HepG2 (cell line): ENCODE measurements around the gene PRR29. TPM values are rescaled to one million over a fixed set of nuclear protein-coding genes. Genes with fewer than 3 reads are reported as not detected.

ENCODE experiments used
- ATAC-seq: fragments of 200-7000 bp; cut with Tn5 transposase; 3 replicates; pipeline ENCODE4 v1.9.1; 2020; ENCODE audit warnings: mild to moderate bottlenecking, moderate library complexity
- BruUV-seq: library from RNA; stranded (reverse); fragments of 400-500 nt; replicated peaks from 2 replicates; lab custom pipeline; 2021; lab: Mats Ljungman, UMichigan
- CTCF ChIA-PET: fragments of 300-600 bp; formaldehyde crosslinking; extraction: SDS; loops from one replicate; lab custom pipeline; 2021; ENCODE audit warnings: low total read pairs, inconsistent platforms, low intra/inter-chr PET ratio; lab: Yijun Ruan, JAX
- POLR2A ChIA-PET: fragments of 350-600 bp; sonication (Branson Sonifier 250); formaldehyde crosslinking; loops from one replicate; lab custom pipeline; 2020; ENCODE audit warnings: antibody characterized with exemption, inconsistent platforms; lab: Yijun Ruan, JAX
- DNase-seq: peaks from one replicate; pipeline ENCODE4 v3.0.0-alpha.2; 2015; ENCODE audit warnings: low spot score
- FAIRE-seq: peaks from 3 replicates; lab custom pipeline; 2011; peaks lifted over from hg19 to GRCh38; lab: Jason Lieb, UNC
- H2AFZ ChIP-seq: one replicate; pipeline ENCODE4 v1.6.1; 2011; ENCODE audit warnings: low read length, inconsistent platforms
- H3K27ac ChIP-seq: fragments of 300-600 bp; 3 replicates; pipeline ENCODE4 v1.8.0; 2011; ENCODE audit warnings: mixed run types, mild to moderate bottlenecking, mixed read lengths, low read length, inconsistent platforms; ENCODE audit not compliant: insufficient read depth; ENCODE audit errors: extremely low read length
- H3K27me3 ChIP-seq, 2 experiments: fragments of 200-600 bp in 1 of 2; 2 replicates in 1 of 2; 3 replicates in 1 of 2; pipeline versions ENCODE4 v1.6.0 to v1.8.0; 2011; ENCODE audit warnings: low read length in 2 of 2, mild to moderate bottlenecking in 2 of 2, moderate library complexity in 2 of 2, inconsistent platforms in 1 of 2; ENCODE audit not compliant: insufficient read depth in 2 of 2, control insufficient read depth in 1 of 2
- H3K36me3 ChIP-seq, 2 experiments: fragments of 200-600 bp in 1 of 2; replicated peaks in 1 of 2; 2 replicates in 1 of 2; 3 replicates in 1 of 2; pipeline versions ENCODE4 v1.5.1 to v1.8.0; 2011; ENCODE audit warnings: low read length in 2 of 2, inconsistent platforms in 1 of 2; ENCODE audit not compliant: insufficient read depth in 2 of 2, control insufficient read depth in 1 of 2
- H3K4me1 ChIP-seq: 2 replicates; pipeline ENCODE4 v1.5.1; 2012; ENCODE audit warnings: low read length, inconsistent platforms; ENCODE audit not compliant: insufficient read depth
- H3K4me2 ChIP-seq: 2 replicates; pipeline ENCODE4 v1.6.0; 2011; ENCODE audit warnings: low read depth, low read length, inconsistent platforms
- H3K4me3 ChIP-seq, 3 experiments: fragments of 200-600 bp in 1 of 3; sonication (generic), shearing (Covaris generic) in 1 of 3; replicated peaks in 1 of 3; 2 replicates each; pipeline ENCODE4 v1.5.1; 2011 to 2016; ENCODE audit warnings: low read length in 3 of 3, inconsistent platforms in 2 of 3, low read depth in 2 of 3, mild to moderate bottlenecking in 2 of 3, control low read depth in 1 of 3, mixed read lengths in 1 of 3; ENCODE audit not compliant: insufficient read depth in 1 of 3
- H3K79me2 ChIP-seq: one replicate; pipeline ENCODE4 v1.6.1; 2011; ENCODE audit warnings: low read length, inconsistent platforms; ENCODE audit not compliant: insufficient read depth
- H3K9ac ChIP-seq: 2 replicates; pipeline ENCODE4 v1.6.0; 2011; ENCODE audit warnings: mild to moderate bottlenecking, low read depth, low read length, inconsistent platforms; ENCODE audit not compliant: insufficient read depth
- H3K9me3 ChIP-seq: 2 replicates; pipeline ENCODE4 v1.5.1; 2012; ENCODE audit warnings: mild to moderate bottlenecking, low read length
- H4K20me1 ChIP-seq: 2 replicates; pipeline ENCODE4 v1.6.0; 2011; ENCODE audit warnings: inconsistent platforms, mild to moderate bottlenecking, low read length, moderate library complexity; ENCODE audit not compliant: insufficient read depth
- ATF1 ChIP-seq: IDR thresholded peaks from 2 replicates; pipeline ENCODE4 v1.6.1; 2016; ENCODE audit warnings: mild to moderate bottlenecking, control low read depth
- CEBPG ChIP-seq: IDR thresholded peaks from 2 replicates; pipeline ENCODE4 v1.6.1; 2016
- CREB1 ChIP-seq, 2 experiments: fragments of 450-650 bp in 1 of 2; IDR thresholded peaks; 2 replicates each; pipeline ENCODE4 v1.6.1; 2016 to 2017; ENCODE audit warnings: control low read depth in 1 of 2, mild to moderate bottlenecking in 1 of 2, missing compliant biosample characterization in 1 of 2, missing genetic modification characterization in 1 of 2
- GABPB1 ChIP-seq: IDR thresholded peaks from 2 replicates; pipeline ENCODE4 v1.6.1; 2016; ENCODE audit warnings: mild to moderate bottlenecking, missing genetic modification reagents, moderate library complexity, missing compliant biosample characterization
- KDM5B ChIP-seq: sonication (generic); formaldehyde crosslinking; IDR thresholded peaks from 2 replicates; pipeline ENCODE4 v1.4.0; 2020; ENCODE audit warnings: missing genetic modification reagents, mild to moderate bottlenecking, borderline replicate concordance
- ZMYM3 ChIP-seq: sonication (generic); formaldehyde crosslinking; IDR thresholded peaks from 2 replicates; pipeline ENCODE4 v1.5.1; 2020; ENCODE audit warnings: mild to moderate bottlenecking, missing genetic modification reagents
- ZNF263 ChIP-seq: sonication (generic); formaldehyde crosslinking; IDR thresholded peaks from 2 replicates; pipeline ENCODE4 v1.4.0; 2020; ENCODE audit warnings: missing genetic modification reagents
- ZNF275 ChIP-seq: sonication (generic); formaldehyde crosslinking; IDR thresholded peaks from 2 replicates; pipeline ENCODE4 v1.8.0; 2022; ENCODE audit warnings: missing genetic modification reagents, mild to moderate bottlenecking, inconsistent platforms, borderline replicate concordance
- ZNF350 ChIP-seq: sonication (generic); formaldehyde crosslinking; IDR thresholded peaks from 2 replicates; pipeline ENCODE4 v1.4.0; 2020; ENCODE audit warnings: mild to moderate bottlenecking, low read depth, missing genetic modification reagents, borderline replicate concordance
- ZNF501 ChIP-seq: sonication (generic); formaldehyde crosslinking; IDR thresholded peaks from 2 replicates; pipeline ENCODE4 v1.5.1; 2020; ENCODE audit warnings: mild to moderate bottlenecking, moderate library complexity, missing genetic modification reagents
- ZNF547 ChIP-seq: sonication (generic); formaldehyde crosslinking; IDR thresholded peaks from 2 replicates; pipeline ENCODE4 v1.5.1; 2020; ENCODE audit warnings: mild to moderate bottlenecking, missing genetic modification reagents
- ZNF672 ChIP-seq: sonication (generic); formaldehyde crosslinking; IDR thresholded peaks from 2 replicates; pipeline ENCODE4 v1.8.1; 2022; ENCODE audit warnings: missing genetic modification reagents
- ZNF749 ChIP-seq: sonication (generic); formaldehyde crosslinking; IDR thresholded peaks from 2 replicates; pipeline ENCODE4 v1.8.0; 2022; ENCODE audit warnings: mild to moderate bottlenecking, missing genetic modification reagents, moderate library complexity, borderline replicate concordance
- ZNF891 ChIP-seq: sonication (generic); formaldehyde crosslinking; IDR thresholded peaks from 2 replicates; pipeline ENCODE4 v1.5.0; 2020; ENCODE audit warnings: mild to moderate bottlenecking, missing genetic modification reagents
- ZXDC ChIP-seq: sonication (generic); formaldehyde crosslinking; IDR thresholded peaks from 2 replicates; pipeline ENCODE4 v1.5.0; 2020; ENCODE audit warnings: mild to moderate bottlenecking, missing genetic modification reagents
- WGBS: methylation state at CpG from one replicate; pipeline ENCODE4 v1.1.6; 2017; ENCODE audit warnings: low lambda C conversion rate; 5-methylcytosine and 5-hydroxymethylcytosine counted together
- in situ Hi-C: cut with HindIII; loops from 2 replicates; pipeline ENCODE4 v1.10.0; 2017; ENCODE audit warnings: low pct_unique_long_range_greater_than_20kb; ENCODE audit not compliant: extremely low pct_ligation_motif_present
- intact Hi-C: fragments of 100-400 bp; cut with micrococcal nuclease; formaldehyde crosslinking; loops from one replicate; pipeline ENCODE4 v1.10.0; 2022; ENCODE audit not compliant: unreplicated experiment
- polyA plus RNA-seq, 8 experiments: library from polyadenylated mRNA; depleted of rRNA in 3 of 8; stranded (reverse) in 7 of 8; unstranded in 1 of 8; fragments of >200 nt; fragmentation: Illumina TruSeq in 4 of 8; extraction: Trizol in 4 of 8; gene quantifications; 2 replicates each; pipeline versions ENCODE4 v1.2.1 to v1.2.3, GENCODE V29; 2011 to 2016; ENCODE audit warnings: low read depth in 4 of 8, missing spikeins in 1 of 8, mixed read lengths in 1 of 8; ENCODE audit not compliant: insufficient read depth in 1 of 8
- total RNA-seq, 5 experiments: library from RNA; depleted of rRNA; stranded (reverse); fragments of >200 nt; fragmentation: Illumina TruSeq; extraction: Trizol; gene quantifications; 2 replicates each; pipeline ENCODE4 v1.2.3, GENCODE V29; 2016; ENCODE audit warnings: low read depth in 1 of 5
- TF ChIP-seq, protein P1 (sequence below): sonication (generic); formaldehyde crosslinking; IDR thresholded peaks from 2 replicates; pipeline ENCODE4 v1.4.0; 2020; ENCODE audit warnings: missing genetic modification reagents, mild to moderate bottlenecking, borderline replicate concordance

PRR29 gene
- total and polyA plus RNA-seq, 2 of the 13 experiments (the other 11 are each of a cell fraction or from before 2014, with no cell fraction given) = 0.07 to 0.20 TPM

DNA sequence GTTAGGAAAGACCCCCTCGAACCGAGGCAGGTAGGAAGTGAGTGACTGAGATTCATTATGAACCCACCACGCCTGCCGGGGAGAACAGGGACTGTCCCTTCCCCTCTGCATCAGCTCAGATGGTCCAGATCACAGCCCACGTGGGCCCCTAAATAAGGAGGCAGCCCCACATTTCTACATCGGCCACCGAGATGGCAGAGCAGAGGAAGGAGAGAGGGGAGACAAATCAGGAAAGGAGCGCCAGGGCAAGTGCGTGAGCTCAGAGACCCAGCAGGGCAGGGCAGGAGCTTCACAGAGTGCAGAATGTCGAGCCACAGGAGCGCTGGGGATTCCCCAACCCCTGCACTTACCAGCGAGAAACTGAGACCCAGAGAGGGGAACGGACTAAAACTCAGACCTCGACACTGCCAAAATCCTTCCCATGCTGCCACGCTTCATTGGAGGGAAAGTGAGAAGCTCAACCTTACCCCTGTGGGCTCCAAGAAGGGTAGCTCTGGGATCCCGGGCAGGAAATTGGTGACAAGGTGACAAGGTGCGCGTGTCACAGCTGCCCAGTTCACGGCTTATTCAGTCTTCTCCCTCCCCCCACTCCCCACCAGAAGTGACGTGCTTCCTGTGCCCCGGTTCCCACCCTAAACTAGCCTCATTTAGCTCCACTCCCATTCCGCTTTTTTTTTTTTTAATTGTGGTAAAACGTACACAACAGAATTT is 22.1 kb downstream of the PRR29 start, which contains the start of gene ICAM2:
Gene ICAM2 (minus strand): TSS at position 578 of the 711 bp plus-strand sequence. CDS start 13,942 bp downstream, outside the sequence.
- peak within 1 kb of the TSS; percentile 98 for H3K4me2 ChIP-seq
- ATAC-seq (peak; percentile 68), DNase-seq (no peak), FAIRE-seq (no peak)
- BruUV-seq = no TSS peak
- in situ Hi-C loops (no loop called here), intact Hi-C loops (no loop called here)
- H3K4me3 ChIP-seq = peak within 1 kb of the TSS; percentile 50 to 77 (median 60)
- H3K9ac ChIP-seq = peak within 1 kb of the TSS; percentile 56; the same call in 1 of the 2 replicates
- 25% methylated on average over 22 of the region's 23 CpGs for WGBS
- H3K27ac ChIP-seq = no peak within 1 kb of the TSS
- H3K9me3 ChIP-seq = no peaks in the 10 kb centered on the region
- ChIA-PET POLR2A (interaction anchor here (0.5 to 2.4 kb wide), 2 partner anchors 63 to 125 kb away, joined by 3 to 12 read pairs; no protein-coding TSS in a partner anchor), CTCF (no interaction called here)
- no peaks in the 10 kb centered on the region for H4K20me1 ChIP-seq
- H3K4me1 ChIP-seq = peaks cover 39% of the 10 kb centered on the region
- H3K27me3 ChIP-seq = no peaks in the 10 kb centered on the region; a peak in 1 of 5 replicates
- no peaks in the 10 kb centered on the region for H3K79me2 ChIP-seq
- no peaks in the 10 kb centered on the region for H3K36me3 ChIP-seq
- H2AFZ ChIP-seq = peak within 1 kb of the TSS; percentile 99
- 0 out of 2 replicates have a peak, but pooled peaks have one; percentile 28 for TF ChIP-seq ZMYM3
- TF ChIP-seq ZNF547 (CRISPR knock-in tag) = 0 out of 2 replicates have a peak, but pooled peaks have one; percentile 58
- TF ChIP-seq GABPB1 (CRISPR knock-in tag) = 0 out of 2 replicates have a peak, but pooled peaks have one; percentile 42
- TF ChIP-seq, protein P1, sequence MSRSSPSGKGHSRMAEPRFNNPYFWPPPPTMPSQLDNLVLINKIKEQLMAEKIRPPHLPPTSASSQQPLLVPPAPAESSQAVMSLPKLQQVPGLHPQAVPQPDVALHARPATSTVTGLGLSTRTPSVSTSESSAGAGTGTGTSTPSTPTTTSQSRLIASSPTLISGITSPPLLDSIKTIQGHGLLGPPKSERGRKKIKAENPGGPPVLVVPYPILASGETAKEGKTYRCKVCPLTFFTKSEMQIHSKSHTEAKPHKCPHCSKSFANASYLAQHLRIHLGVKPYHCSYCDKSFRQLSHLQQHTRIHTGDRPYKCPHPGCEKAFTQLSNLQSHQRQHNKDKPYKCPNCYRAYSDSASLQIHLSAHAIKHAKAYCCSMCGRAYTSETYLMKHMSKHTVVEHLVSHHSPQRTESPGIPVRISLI (CRISPR knock-in tag) = peak; percentile 55; the same call in 1 of the 2 replicates
- no peak for TF ChIP-seq ZNF263 (CRISPR knock-in tag)
- TF ChIP-seq ZNF275 (CRISPR knock-in tag) = no peak
- TF ChIP-seq ZXDC (CRISPR knock-in tag) = no peak
- no peak for TF ChIP-seq CEBPG (CRISPR knock-in tag)
- peak; percentile 69; the same call in 1 of the 2 replicates for TF ChIP-seq KDM5B (CRISPR knock-in tag)
- 0 out of 2 replicates have a peak, but pooled peaks have one; percentile 42 for TF ChIP-seq CREB1 (IDR thresholded peaks at IDR 0.05)
- peak; percentile 50 for TF ChIP-seq CREB1 (CRISPR knock-in tag; IDR thresholded peaks at IDR 0.05)
- no peak for TF ChIP-seq ZNF891 (CRISPR knock-in tag)
- no peak for TF ChIP-seq ZNF672 (CRISPR knock-in tag)
- TF ChIP-seq ZNF749 = no peak
- TF ChIP-seq ZNF501 (CRISPR knock-in tag) = 0 out of 2 replicates have a peak, but pooled peaks have one; percentile 18
- 0 out of 2 replicates have a peak, but pooled peaks have one; percentile 36 for TF ChIP-seq ATF1
- 0 out of 2 replicates have a peak, but pooled peaks have one; percentile 13 for TF ChIP-seq ZNF350
